ENCODE results near the gene MAP1A.

Gene MAP1A

GRCh38 chr15:43541785-43542184, 24.4 kb downstream of the MAP1A start:
- Histone ChIP-seq H3K27me3 (ENCODE audit: low read depth, low read length) (no peaks in the 10 kb centered on the region), H3K4me2 (ENCODE audit: low read length) (no peak overlapping the region), H3K36me3 (replicated peaks; ENCODE audit: low read depth, low read length) (no peaks in the 10 kb centered on the region), H3K4me1 (ENCODE audit: low read length) (no peaks in the 10 kb centered on the region), H4K20me1 (ENCODE audit: insufficient read depth, low read length) (no peaks in the 10 kb centered on the region), H3K27ac (ENCODE audit: low read length) (no peak overlapping the region), H2AFZ (ENCODE audit: low read depth, low read length) (no peak overlapping the region), H3K79me2 (ENCODE audit: low read length) (no peaks in the 10 kb centered on the region), H3K4me3 (ENCODE audit: low read length) (no peak overlapping the region), H3K9me3 (ENCODE audit: insufficient read depth, low read length) (no peaks in the 10 kb centered on the region), H3K9ac (ENCODE audit: low read length) (no peak overlapping the region)
- TF ChIP-seq EZH2phosphoT487 (IDR thresholded peaks at IDR 0.05; ENCODE audit: low read depth) (no peak), CTCF (IDR thresholded peaks at IDR 0.05; ENCODE audit: low read depth, low read length) (no peak)

GRCh38 chr15:43544266-43544665, 26.9 kb downstream of the MAP1A start:
- Histone ChIP-seq H3K9me3 (ENCODE audit: insufficient read depth, low read length) (no peaks in the 10 kb centered on the region), H4K20me1 (ENCODE audit: insufficient read depth, low read length) (no peaks in the 10 kb centered on the region), H3K79me2 (ENCODE audit: low read length) (no peaks in the 10 kb centered on the region), H3K4me2 (ENCODE audit: low read length) (no peak overlapping the region), H3K4me1 (ENCODE audit: low read length) (no peaks in the 10 kb centered on the region), H3K9ac (ENCODE audit: low read length) (no peak overlapping the region), H3K27me3 (ENCODE audit: low read depth, low read length) (no peaks in the 10 kb centered on the region), H3K36me3 (replicated peaks; ENCODE audit: low read depth, low read length) (no peaks in the 10 kb centered on the region), H3K4me3 (ENCODE audit: low read length) (no peak overlapping the region), H3K27ac (ENCODE audit: low read length) (no peak overlapping the region), H2AFZ (ENCODE audit: low read depth, low read length) (no peak overlapping the region)
- TF ChIP-seq CTCF (IDR thresholded peaks at IDR 0.05; ENCODE audit: low read depth, low read length) (no peak), EZH2phosphoT487 (IDR thresholded peaks at IDR 0.05; ENCODE audit: low read depth) (no peak)

GRCh38 chr15:43545426-43545825, 28.0 kb downstream of the MAP1A start:
- Histone ChIP-seq H3K9ac (ENCODE audit: low read length) (no peak overlapping the region), H3K79me2 (ENCODE audit: low read length) (no peaks in the 10 kb centered on the region), H3K4me3 (ENCODE audit: low read length) (no peak overlapping the region), H3K27ac (ENCODE audit: low read length) (no peak overlapping the region), H4K20me1 (ENCODE audit: insufficient read depth, low read length) (no peaks in the 10 kb centered on the region), H3K36me3 (replicated peaks; ENCODE audit: low read depth, low read length) (no peaks in the 10 kb centered on the region), H2AFZ (ENCODE audit: low read depth, low read length) (no peak overlapping the region), H3K4me1 (ENCODE audit: low read length) (no peaks in the 10 kb centered on the region), H3K9me3 (ENCODE audit: insufficient read depth, low read length) (no peaks in the 10 kb centered on the region), H3K27me3 (ENCODE audit: low read depth, low read length) (no peaks in the 10 kb centered on the region), H3K4me2 (ENCODE audit: low read length) (no peak overlapping the region)
- no peak for TF ChIP-seq EZH2phosphoT487 (IDR thresholded peaks at IDR 0.05; ENCODE audit: low read depth)
- no peak for TF ChIP-seq CTCF (IDR thresholded peaks at IDR 0.05; ENCODE audit: low read depth, low read length)

- Histone ChIP-seq H3K9ac (ENCODE audit: low read length) (no peak overlapping the region), H3K4me1 (ENCODE audit: low read length) (no peaks in the 10 kb centered on the region), H4K20me1 (ENCODE audit: insufficient read depth, low read length) (no peaks in the 10 kb centered on the region), H3K9me3 (ENCODE audit: insufficient read depth, low read length) (no peaks in the 10 kb centered on the region), H2AFZ (ENCODE audit: low read depth, low read length) (no peak overlapping the region), H3K27ac (ENCODE audit: low read length) (no peak overlapping the region), H3K36me3 (replicated peaks; ENCODE audit: low read depth, low read length) (no peaks in the 10 kb centered on the region), H3K27me3 (ENCODE audit: low read depth, low read length) (no peaks in the 10 kb centered on the region), H3K4me3 (ENCODE audit: low read length) (no peak overlapping the region), H3K79me2 (ENCODE audit: low read length) (no peaks in the 10 kb centered on the region), H3K4me2 (ENCODE audit: low read length) (no peak overlapping the region)
- TF ChIP-seq CTCF (IDR thresholded peaks at IDR 0.05; ENCODE audit: low read depth, low read length) (no peak), EZH2phosphoT487 (IDR thresholded peaks at IDR 0.05; ENCODE audit: low read depth) (no peak)
Observed at GRCh38 chr15:43547539-43547938, 30.1 kb downstream of the MAP1A start.
